NK-92 treated with Interleukin-12 subunit alpha and Interleukin-12 subunit beta, amount 100 ng/mL, for 24 hours (cell line): Measurements from ENCODE around the gene HSD17B1.
"Not testable (repeated sequence)": the region's sequence is repeated elsewhere in the genome, so short reads cannot be mapped to it uniquely, and the experiment has no call there.

Source experiments
- DNase-seq: peaks from one replicate; lab custom pipeline; 2025; lab: John Stamatoyannopoulos, UW

The HSD17B1 gene

GRCh38 chr17:42552736-42553135 is at the start of gene HSD17B1:
TSS of gene HSD17B1 (plus strand) at chr17:42552923. CDS start at chr17:42552934, 11 bp downstream.
- not testable (repeated sequence) for DNase-seq

DNA sequence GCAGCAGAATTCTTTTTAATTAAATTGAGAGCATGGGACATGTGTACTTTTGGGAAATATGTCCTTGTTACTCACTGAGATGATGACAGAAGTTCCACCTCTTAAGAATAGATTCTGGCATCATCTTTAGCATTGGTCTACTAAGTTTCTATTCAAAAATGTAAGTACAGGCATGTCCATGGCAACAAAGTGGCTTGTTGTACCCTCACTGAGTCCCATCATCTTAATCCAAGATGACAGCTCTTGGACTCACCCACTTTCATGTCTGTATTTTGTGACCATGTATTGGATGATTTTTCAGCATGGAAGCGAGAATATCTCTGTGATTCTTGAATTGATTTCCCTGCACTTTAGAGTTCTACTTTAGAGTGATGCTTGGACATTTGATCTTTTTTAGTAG is 49.8 kb upstream of the HSD17B1 start:
- DNase-seq: no peak

GRCh38 chr17:42507671-42508070 is 45.1 kb upstream of the HSD17B1 start:
- no peak for DNase-seq

DNA sequence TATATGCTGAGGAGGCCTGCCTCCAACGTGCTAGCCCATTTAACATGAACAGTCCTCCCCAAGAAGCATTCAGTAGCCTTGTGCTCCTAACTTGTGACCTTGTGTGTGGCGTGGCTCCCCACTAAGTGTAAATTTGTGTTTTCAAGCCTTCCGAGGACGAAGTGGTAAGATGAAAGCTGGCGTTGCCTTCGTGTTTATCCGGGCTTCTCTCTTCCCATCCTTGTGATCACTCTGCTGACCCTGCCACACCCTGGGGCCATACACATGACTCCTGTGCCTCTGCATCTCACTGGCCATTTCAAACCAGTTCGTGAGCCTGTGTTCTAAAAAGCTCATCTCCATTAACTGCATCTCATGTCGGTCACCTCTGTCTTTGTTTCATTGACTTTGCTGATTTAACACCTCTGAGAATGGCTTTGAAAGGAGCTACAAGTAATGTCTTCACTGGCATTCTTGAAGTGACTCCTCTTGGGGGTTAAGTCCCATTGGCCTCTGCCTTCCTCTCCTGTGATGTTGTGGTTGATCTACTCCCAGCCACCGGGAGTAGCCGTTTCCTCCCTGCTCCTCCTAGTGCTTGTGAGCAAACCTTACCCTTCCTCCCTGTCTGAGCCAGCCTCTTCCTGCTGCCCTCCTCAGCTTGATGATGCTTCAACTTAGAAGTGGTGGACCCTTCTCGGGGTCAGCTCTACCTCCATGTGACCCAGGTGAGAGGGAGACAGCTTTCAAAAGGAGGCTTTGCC is 44.1 kb upstream of the HSD17B1 start:
- DNase-seq: no peak

DNA sequence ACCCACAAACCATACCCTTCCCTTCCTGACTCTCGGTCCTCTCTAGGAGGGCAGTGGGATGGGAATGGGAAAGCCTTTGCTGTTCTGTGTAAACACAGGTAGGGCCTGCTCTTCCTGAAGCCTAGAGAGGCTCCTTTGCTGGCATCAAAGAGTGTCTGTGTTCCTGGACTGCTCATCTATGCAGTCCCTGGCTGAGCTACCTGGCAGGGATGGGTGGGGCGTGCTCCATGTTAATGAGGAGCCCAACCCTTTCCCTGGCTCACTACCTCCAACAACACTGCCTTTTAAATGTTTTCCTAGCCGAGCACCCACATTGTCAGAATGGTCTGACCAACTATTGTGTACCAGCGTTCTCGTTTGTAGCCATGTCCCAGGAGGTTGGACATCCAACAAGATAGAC is 43.3 kb upstream of the HSD17B1 start:
- no peak for DNase-seq

DNA sequence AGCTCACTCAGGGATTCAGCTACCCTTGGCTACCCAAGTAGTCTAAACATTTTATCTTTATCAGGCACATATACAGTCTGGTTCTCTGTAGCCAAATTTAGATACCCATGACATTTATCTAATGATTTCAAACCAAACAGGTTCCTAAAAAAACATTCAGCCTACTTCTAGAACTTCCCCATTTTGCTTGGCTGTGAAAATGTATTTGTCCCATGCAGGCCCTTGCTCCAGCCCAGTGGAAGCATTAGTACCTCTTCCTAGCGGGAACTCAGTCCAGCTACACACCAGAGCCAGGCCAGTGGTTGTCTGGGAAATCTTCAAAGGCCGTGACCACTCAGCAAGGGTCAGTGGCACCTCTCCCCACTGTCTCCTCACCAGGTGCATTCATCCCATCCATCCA is 42.9 kb upstream of the HSD17B1 start:
- no peak for DNase-seq

DNA sequence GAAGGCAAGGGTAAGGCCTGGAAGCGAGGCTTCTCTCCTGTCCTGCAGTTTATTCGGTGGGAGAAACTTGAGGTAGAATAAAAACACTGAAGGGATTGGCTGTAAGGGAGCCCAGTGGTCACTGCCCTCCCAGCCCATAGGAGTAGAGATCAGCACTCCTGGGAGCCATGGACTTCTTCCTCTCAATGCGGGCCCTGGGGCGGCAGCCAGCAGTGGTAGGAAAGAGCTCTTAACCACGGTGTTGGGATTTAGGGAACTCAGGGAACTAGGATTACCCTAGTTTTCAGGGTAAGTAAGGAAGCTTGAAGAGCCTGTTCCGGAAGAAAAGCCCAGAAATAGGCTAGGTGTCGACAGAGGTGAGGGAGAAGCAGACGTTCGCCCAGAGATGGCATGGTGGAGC is 40.5 kb upstream of the HSD17B1 start:
- no peak for DNase-seq

GRCh38 chr17:42512733-42513251 is 39.9 kb upstream of the HSD17B1 start:
- DNase-seq: no peak

DNA sequence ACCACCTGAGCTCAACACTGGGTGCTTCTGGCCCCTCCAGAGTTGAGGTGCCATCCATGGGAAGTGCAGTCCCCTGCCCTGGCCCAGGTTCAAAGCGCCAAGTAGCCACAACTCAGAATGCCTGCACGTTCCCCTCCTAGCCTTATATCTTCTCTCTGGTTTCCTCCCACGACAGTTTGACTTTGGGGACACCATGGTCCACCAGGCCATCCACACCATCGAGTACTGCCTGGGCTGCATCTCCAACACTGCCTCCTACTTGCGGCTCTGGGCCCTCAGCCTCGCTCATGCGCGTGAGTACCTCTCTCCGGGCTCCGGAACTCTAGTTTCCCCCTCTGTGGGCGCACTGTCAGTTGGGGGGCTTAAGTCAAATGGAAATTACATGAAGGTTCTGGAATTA is 39.0 kb upstream of the HSD17B1 start:
- no peak for DNase-seq

GRCh38 chr17:42514279-42514678 is 38.4 kb upstream of the HSD17B1 start:
- DNase-seq: no peak

DNA sequence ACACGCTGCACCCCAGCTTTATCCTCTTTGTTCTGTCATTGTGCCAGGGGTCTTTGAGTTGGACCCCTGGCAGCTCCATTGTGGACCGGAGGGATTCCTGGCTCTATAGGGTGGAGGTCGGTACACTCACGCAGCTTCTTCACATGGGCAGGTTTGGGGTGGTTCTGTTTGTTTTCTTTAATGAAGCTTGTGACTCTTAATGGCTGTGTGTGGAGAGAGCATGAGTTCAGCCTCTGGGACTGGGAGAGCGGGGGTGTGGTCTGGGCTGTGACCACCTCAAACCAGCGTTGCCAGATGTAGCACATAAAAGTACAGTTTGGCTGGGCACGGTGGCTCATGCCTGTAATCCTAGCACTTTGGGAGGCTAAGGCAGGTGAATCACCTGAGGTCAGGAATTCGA is 37.9 kb upstream of the HSD17B1 start:
- DNase-seq: no peak

DNA sequence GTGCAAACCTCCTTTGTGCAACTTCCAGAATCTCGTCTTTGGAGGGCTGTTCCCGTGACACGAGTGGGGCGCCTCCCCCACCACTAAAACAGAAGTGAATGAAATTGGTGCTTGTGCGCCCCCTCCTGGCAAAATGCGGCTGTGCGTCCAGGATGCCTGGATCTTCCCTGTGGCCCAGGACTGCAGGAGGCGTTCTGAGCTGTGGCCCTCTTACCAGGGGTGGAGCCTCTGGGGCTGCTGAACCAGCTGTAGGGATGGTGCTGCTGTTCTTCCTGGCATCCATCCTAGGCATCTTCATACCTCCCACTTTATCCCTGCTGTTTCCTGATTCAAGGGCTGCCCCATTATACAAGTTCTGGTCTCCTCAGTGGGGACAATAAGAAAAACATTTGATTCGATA is 35.2 kb upstream of the HSD17B1 start:
- peak; percentile 51 for DNase-seq

DNA sequence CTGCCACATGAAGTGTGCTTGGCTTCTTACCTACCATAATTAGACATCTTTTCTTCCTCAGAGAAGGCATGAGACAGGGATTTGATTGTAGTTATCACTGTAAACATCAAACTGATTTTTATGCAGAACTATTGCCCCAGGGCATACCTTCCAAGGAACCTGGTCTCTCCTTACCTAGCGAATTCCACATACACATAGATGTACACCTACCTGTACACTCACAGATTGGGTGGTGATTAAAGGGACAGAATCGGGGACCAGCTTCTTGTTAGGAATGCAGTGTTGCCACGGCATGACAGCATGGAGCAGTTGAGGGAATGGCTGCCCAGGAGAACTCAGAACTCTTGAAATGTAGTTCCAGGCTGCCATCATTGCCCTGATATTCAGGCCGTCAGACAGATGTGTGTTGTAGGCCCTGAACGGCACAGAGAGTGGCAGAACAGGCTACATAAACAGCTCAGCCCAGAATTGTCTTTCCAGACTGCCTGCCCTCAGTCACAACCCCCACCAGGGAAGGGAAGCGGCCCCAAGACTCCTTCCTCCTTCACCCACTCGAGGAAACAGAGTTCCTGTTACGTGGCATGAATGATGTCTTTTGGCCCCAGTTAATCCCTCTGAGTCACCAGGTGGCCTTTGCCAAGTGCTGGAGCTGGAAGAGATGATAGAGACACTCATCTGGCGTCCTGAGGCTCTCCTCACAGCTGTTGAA is 34.5 kb upstream of the HSD17B1 start:
- DNase-seq: no peak

DNA sequence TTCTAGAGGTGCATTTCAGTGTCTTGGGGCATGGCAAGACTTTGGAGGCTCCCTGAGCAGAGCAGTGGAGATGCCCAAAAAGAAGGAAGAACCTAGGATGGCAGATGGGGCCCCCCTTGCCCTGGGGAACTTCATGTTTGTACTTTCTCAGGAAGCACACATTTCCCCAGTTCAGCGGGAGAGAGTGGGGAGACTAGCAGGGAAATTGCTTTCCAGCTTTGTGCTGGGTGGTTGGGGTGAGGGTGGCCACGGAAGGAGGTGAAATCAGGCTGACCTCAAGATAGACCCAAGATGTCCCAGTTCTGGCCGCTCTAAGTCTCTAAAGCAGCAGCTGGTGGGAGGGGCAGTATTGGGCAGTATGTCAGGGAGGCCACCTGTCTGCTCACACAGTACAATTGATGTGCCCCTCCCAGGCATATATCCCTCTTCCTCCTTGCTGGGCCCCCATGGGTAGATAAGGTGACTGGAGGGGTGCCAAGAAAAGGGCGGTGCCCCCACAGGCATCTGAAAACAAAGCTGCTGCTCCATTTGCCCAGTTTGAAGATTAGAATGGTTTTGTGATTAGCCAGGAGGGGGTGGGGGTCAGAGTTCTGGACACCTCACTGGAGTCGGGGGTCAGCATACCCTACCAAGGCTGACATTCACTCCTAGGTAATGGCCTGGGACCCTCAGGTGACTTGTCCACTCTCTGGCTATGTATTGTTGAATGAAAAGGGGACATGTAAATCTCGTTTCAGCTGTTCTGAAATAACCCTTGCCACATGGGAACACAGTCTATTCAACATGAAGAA is 33.8 kb upstream of the HSD17B1 start:
- no peak for DNase-seq

- no peak for DNase-seq
Measured at GRCh38 chr17:42519546-42520491, 32.9 kb upstream of the HSD17B1 start.

DNA sequence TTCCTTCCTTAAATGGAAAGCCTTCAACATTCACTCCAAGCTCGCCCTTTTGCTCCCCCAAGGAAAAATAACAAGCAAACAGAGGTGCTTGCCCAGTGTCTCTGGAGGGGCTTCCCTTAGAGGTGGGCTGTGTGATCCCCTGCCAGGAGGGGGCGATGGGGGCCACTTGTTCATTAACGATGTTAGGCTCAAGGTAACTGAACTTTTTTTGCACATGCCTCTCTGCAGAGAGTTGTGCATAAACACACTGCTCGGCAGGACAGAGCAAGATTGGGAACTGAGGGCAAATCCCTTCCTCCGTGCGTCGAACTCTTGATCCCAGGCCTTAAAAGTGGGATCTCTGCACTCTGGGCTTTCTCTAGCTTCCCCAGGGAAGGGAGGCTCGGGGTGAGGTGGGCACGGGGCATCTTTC is 32.2 kb upstream of the HSD17B1 start:
- DNase-seq: peak; percentile 18

DNA sequence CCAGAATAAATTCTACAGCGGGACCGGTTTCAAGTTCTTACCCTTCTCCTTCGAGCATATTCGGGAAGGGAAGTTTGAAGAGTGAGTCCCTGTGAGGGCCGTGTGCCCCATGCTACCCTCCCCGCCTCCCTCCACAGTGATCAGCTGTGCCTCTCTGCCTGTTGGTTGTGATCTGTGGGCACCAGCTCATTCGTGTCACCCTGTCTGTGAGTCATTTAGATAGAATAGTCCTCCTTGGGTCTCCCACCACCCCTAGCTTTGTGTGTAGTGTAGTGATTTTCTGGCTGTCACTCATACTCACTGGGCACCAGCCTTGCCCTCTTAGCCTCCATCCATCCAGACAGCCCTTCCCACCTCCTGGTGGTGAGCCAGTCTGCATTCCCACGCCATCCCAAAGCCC is 31.7 kb upstream of the HSD17B1 start:
- DNase-seq: no peak

GRCh38 chr17:42521666-42522262 is 31.0 kb upstream of the HSD17B1 start:
- DNase-seq: no peak

- DNase-seq: no peak
Measured at GRCh38 chr17:42522263-42522790, 30.4 kb upstream of the HSD17B1 start.

- no peak for DNase-seq
Measured at GRCh38 chr17:42522798-42523278, 29.9 kb upstream of the HSD17B1 start.

DNA sequence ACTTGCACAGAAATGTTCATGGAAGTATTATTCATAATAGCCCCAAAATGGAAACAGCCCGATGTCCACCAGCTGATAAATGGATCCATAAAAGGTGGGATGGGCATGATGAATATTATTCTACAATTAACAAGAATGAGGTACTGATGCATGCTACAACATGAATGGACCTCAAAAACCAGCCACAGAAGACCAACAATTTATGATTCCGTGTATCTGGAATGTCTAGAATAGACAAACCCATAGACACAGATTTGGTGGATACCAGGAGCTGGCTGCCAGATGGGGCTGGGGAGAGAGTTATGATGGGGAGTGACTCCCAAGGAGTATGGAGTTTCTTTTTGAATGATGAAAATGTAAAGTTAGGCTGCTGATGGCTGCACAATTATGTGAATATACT is 27.5 kb upstream of the HSD17B1 start:
- DNase-seq: no peak
